AG10803 (cell line): ENCODE measurements around the gene EGFLAM.

Experiments
- DNase-seq: peaks from one replicate; pipeline ENCODE4 v3.0.0; 2010; ENCODE audit warnings: low read depth
- H3K4me3 ChIP-seq: 2 replicates; pipeline ENCODE4 v1.5.1; 2011; ENCODE audit warnings: mild to moderate bottlenecking, low read length, control low read depth
- CTCF ChIP-seq: conservative IDR thresholded peaks from 2 replicates; pipeline ENCODE4 v1.5.1; 2011; ENCODE audit warnings: mild to moderate bottlenecking, low read length, control low read depth, inconsistent platforms

The EGFLAM gene

GRCh38 chr5:38420691-38421390, 162.5 kb downstream of the EGFLAM start:
- peak; percentile 87 for TF ChIP-seq CTCF
- DNase-seq: peak; percentile 65
- no peak overlapping the region for H3K4me3 ChIP-seq

- no peak overlapping the region for H3K4me3 ChIP-seq
- DNase-seq: no peak
- TF ChIP-seq CTCF: no peak
Observed at GRCh38 chr5:38422622-38423021, 164.3 kb downstream of the EGFLAM start.

GRCh38 chr5:38423276-38424147, 165.2 kb downstream of the EGFLAM start:
- DNase-seq: no peak
- H3K4me3 ChIP-seq: no peak overlapping the region
- no peak for TF ChIP-seq CTCF

- no peak for TF ChIP-seq CTCF
- no peak for DNase-seq
- H3K4me3 ChIP-seq: no peak overlapping the region
Observed at GRCh38 chr5:38424148-38425060, 166.0 kb downstream of the EGFLAM start.

GRCh38 chr5:38426490-38426889, 168.1 kb downstream of the EGFLAM start:
- peak; percentile 58 for DNase-seq

More at GRCh38 chr5:38426490-38426889, 168.1 kb downstream of the EGFLAM start:
- no peak overlapping the region for H3K4me3 ChIP-seq
- TF ChIP-seq CTCF: no peak
